HG03066 (cell line): ENCODE data around the gene KCNC4.

Experiments
- ATAC-seq: cut with Tn5 transposase; IDR thresholded peaks from one replicate; pipeline ENCODE4 v1.9.1; 2021; ENCODE audit warnings: low read depth; ENCODE audit not compliant: unreplicated experiment

Gene KCNC4

GRCh38 chr1:110211496-110212168 is 1.5 kb downstream of the KCNC4 start:
- no peak for ATAC-seq

- no peak for ATAC-seq
Measured at GRCh38 chr1:110212169-110213142, 2.3 kb downstream of the KCNC4 start.

GRCh38 chr1:110213143-110213540 is 3.0 kb downstream of the KCNC4 start:
- no peak for ATAC-seq

GRCh38 chr1:110214454-110215404 is 4.6 kb downstream of the KCNC4 start:
- no peak for ATAC-seq

GRCh38 chr1:110215621-110216515 is 5.8 kb downstream of the KCNC4 start:
- no peak for ATAC-seq

GRCh38 chr1:110216844-110217444 is 6.8 kb downstream of the KCNC4 start:
- no peak for ATAC-seq

- ATAC-seq, result no peak
Measured at GRCh38 chr1:110218137-110218536, 8.0 kb downstream of the KCNC4 start.

GRCh38 chr1:110218739-110219138 is 8.6 kb downstream of the KCNC4 start:
- no peak for ATAC-seq

GRCh38 chr1:110220324-110220723 is 10.2 kb downstream of the KCNC4 start:
- ATAC-seq, result no peak

GRCh38 chr1:110221119-110221518 is 11.0 kb downstream of the KCNC4 start:
- no peak for ATAC-seq

- ATAC-seq, result no peak
Measured at GRCh38 chr1:110223127-110223526, 13.0 kb downstream of the KCNC4 start.

GRCh38 chr1:110223581-110223980 is 13.5 kb downstream of the KCNC4 start:
- ATAC-seq, result no peak

- ATAC-seq, result no peak
Measured at GRCh38 chr1:110224240-110224995, 14.3 kb downstream of the KCNC4 start.

GRCh38 chr1:110225212-110225611 is 15.1 kb downstream of the KCNC4 start:
- ATAC-seq, result no peak

- no peak for ATAC-seq
Measured at GRCh38 chr1:110225756-110226404, 15.8 kb downstream of the KCNC4 start.

- ATAC-seq, result no peak
Measured at GRCh38 chr1:110227774-110228173, 17.7 kb downstream of the KCNC4 start.

- no peak for ATAC-seq
Measured at GRCh38 chr1:110228381-110228780, 18.3 kb downstream of the KCNC4 start.

GRCh38 chr1:110228869-110229268 is 18.8 kb downstream of the KCNC4 start:
- no peak for ATAC-seq
